NCI-H128 (cell line): Measurements from ENCODE around the gene VGF.

Source experiments
- DNase-seq: peaks from one replicate; lab custom pipeline; 2025; ENCODE audit not compliant: unreplicated experiment; lab: John Stamatoyannopoulos, UW

VGF gene

GRCh38 chr7:101166909-101167644, 1.7 kb upstream of the VGF start:
- no peak for DNase-seq

- DNase-seq = no peak
Measured at GRCh38 chr7:101166648-101166908, 1.2 kb upstream of the VGF start.

- no peak for DNase-seq
Measured at GRCh38 chr7:101165958-101166647, 734 bp upstream of the VGF start.

GRCh38 chr7:101164071-101164840, 1.1 kb downstream of the VGF start:
- no peak for DNase-seq

GRCh38 chr7:101163279-101164070, 1.9 kb downstream of the VGF start:
- no peak for DNase-seq

GRCh38 chr7:101162551-101163278, 2.7 kb downstream of the VGF start:
- no peak for DNase-seq

- no peak for DNase-seq
Measured at GRCh38 chr7:101161692-101162471, 3.5 kb downstream of the VGF start.

GRCh38 chr7:101160910-101161309, 4.5 kb downstream of the VGF start:
- DNase-seq = no peak

- DNase-seq = no peak
Measured at GRCh38 chr7:101159696-101160674, 5.4 kb downstream of the VGF start.

- no peak for DNase-seq
Measured at GRCh38 chr7:101156866-101157589, 8.3 kb downstream of the VGF start.

- DNase-seq = no peak
Measured at GRCh38 chr7:101156277-101156676, 9.1 kb downstream of the VGF start.

GRCh38 chr7:101155303-101155702, 10.1 kb downstream of the VGF start:
- DNase-seq = no peak

GRCh38 chr7:101154693-101155102, 10.7 kb downstream of the VGF start:
- DNase-seq = no peak

GRCh38 chr7:101153969-101154692, 11.2 kb downstream of the VGF start, which contains the start of gene AP1S1:
AP1S1 (plus strand) TSS chr7:101154476; CDS start chr7:101154515, 39 bp downstream.
- peak; percentile 89 for DNase-seq

- no peak for DNase-seq
Measured at GRCh38 chr7:101151908-101152651, 13.3 kb downstream of the VGF start.

- DNase-seq = no peak
Measured at GRCh38 chr7:101140746-101141382, 24.5 kb downstream of the VGF start.
